HepG2 (cell line): Measurements from ENCODE around the gene TAGAP. TPM values are rescaled to one million over a fixed set of nuclear protein-coding genes. Genes with fewer than 3 reads are reported as not detected.

ENCODE experiments used
- DPF2 ChIP-seq: sonication (generic); formaldehyde crosslinking; IDR thresholded peaks from 2 replicates; pipeline ENCODE4 v1.4.0; 2020; ENCODE audit warnings: mild to moderate bottlenecking, low read depth, missing genetic modification reagents, borderline replicate concordance
- ELF1 ChIP-seq: sonication (generic); formaldehyde crosslinking; IDR thresholded peaks from 2 replicates; pipeline ENCODE4 v1.4.0; 2020; ENCODE audit warnings: missing genetic modification reagents
- FOXC1 ChIP-seq: sonication (generic); formaldehyde crosslinking; IDR thresholded peaks from 2 replicates; pipeline ENCODE4 v1.8.0; 2022; ENCODE audit warnings: mild to moderate bottlenecking, missing genetic modification reagents, borderline replicate concordance
- GABPA ChIP-seq, 2 experiments: IDR thresholded peaks; 2 replicates each; pipeline ENCODE4 v1.6.1; 2011 to 2016; ENCODE audit warnings: low read depth in 2 of 2, low read length in 1 of 2, missing biosample characterization in 1 of 2, missing genetic modification characterization in 1 of 2
- KDM5A ChIP-seq: fragments of 200-600 bp; sonication (generic); IDR thresholded peaks from 2 replicates; pipeline ENCODE4 v1.7.0; 2018; ENCODE audit warnings: antibody characterized with exemption, mild to moderate bottlenecking, low read length, borderline replicate concordance
- NCOA1 ChIP-seq: sonication (generic); formaldehyde crosslinking; IDR thresholded peaks from 2 replicates; pipeline ENCODE4 v1.9.0; 2021; ENCODE audit warnings: missing genetic modification reagents
- NPAS2 ChIP-seq: sonication (generic); formaldehyde crosslinking; IDR thresholded peaks from 2 replicates; pipeline ENCODE4 v1.8.0; 2022; ENCODE audit warnings: mild to moderate bottlenecking, missing genetic modification reagents, borderline replicate concordance
- NR2F1 ChIP-seq, 2 experiments: fragments of 450-650 bp in 1 of 2; formaldehyde crosslinking in 1 of 2; IDR thresholded peaks; 2 replicates each; pipeline versions ENCODE4 v1.5.0 to v1.6.1; 2016 to 2020; ENCODE audit warnings: mild to moderate bottlenecking in 1 of 2, missing compliant biosample characterization in 1 of 2, missing genetic modification reagents in 1 of 2, moderate library complexity in 1 of 2
- ONECUT2 ChIP-seq: sonication (generic); formaldehyde crosslinking; IDR thresholded peaks from 2 replicates; pipeline ENCODE4 v1.4.0; 2020; ENCODE audit warnings: missing genetic modification reagents
- RFX5 ChIP-seq: IDR thresholded peaks from 2 replicates; pipeline ENCODE4 v1.6.1; 2011; ENCODE audit warnings: low read depth, low read length, improper control_type of control experiment
- SRSF4 ChIP-seq: fragments of 200-400 bp; formaldehyde crosslinking; IDR thresholded peaks from one replicate; pipeline ENCODE4 v1.6.1; 2018; ENCODE audit warnings: mild to moderate bottlenecking, low read depth, low read length, moderate library complexity; ENCODE audit not compliant: poor library complexity, severe bottlenecking
- STAT5B ChIP-seq: sonication (generic); formaldehyde crosslinking; IDR thresholded peaks from 2 replicates; pipeline ENCODE4 v1.4.0; 2020; ENCODE audit warnings: missing genetic modification reagents
- TARDBP ChIP-seq: sonication (generic); formaldehyde crosslinking; IDR thresholded peaks from 2 replicates; pipeline ENCODE4 v1.8.0; 2022; ENCODE audit warnings: mild to moderate bottlenecking, missing genetic modification reagents
- ZNF234 ChIP-seq: sonication (generic); formaldehyde crosslinking; conservative IDR thresholded peaks from 2 replicates; pipeline ENCODE4 v1.5.1; 2020; ENCODE audit warnings: mild to moderate bottlenecking, missing genetic modification reagents
- ZNF329 ChIP-seq: sonication (generic); formaldehyde crosslinking; IDR thresholded peaks from 2 replicates; pipeline ENCODE4 v1.9.0; 2021; ENCODE audit warnings: low read depth, mild to moderate bottlenecking, missing genetic modification reagents
- ZNF558 ChIP-seq: sonication (generic); formaldehyde crosslinking; IDR thresholded peaks from 2 replicates; pipeline ENCODE4 v1.9.0; 2022; ENCODE audit warnings: mild to moderate bottlenecking, missing genetic modification reagents, borderline replicate concordance
- ZNF781 ChIP-seq: sonication (generic); formaldehyde crosslinking; IDR thresholded peaks from 2 replicates; pipeline ENCODE4 v1.5.1; 2020; ENCODE audit warnings: borderline replicate concordance, mild to moderate bottlenecking, missing genetic modification reagents; ENCODE audit errors: not compliant biosample characterization
- ZZZ3 ChIP-seq: sonication (generic); formaldehyde crosslinking; IDR thresholded peaks from 2 replicates; pipeline ENCODE4 v1.4.0; 2020; ENCODE audit warnings: missing genetic modification reagents, mild to moderate bottlenecking, borderline replicate concordance
- polyA plus RNA-seq, 8 experiments: library from polyadenylated mRNA; depleted of rRNA in 3 of 8; stranded (reverse) in 7 of 8; unstranded in 1 of 8; fragments of >200 nt; fragmentation: Illumina TruSeq in 4 of 8; extraction: Trizol in 4 of 8; gene quantifications; 2 replicates each; pipeline versions ENCODE4 v1.2.1 to v1.2.3, GENCODE V29; 2011 to 2016; ENCODE audit warnings: low read depth in 4 of 8, missing spikeins in 1 of 8, mixed read lengths in 1 of 8; ENCODE audit not compliant: insufficient read depth in 1 of 8
- total RNA-seq, 5 experiments: library from RNA; depleted of rRNA; stranded (reverse); fragments of >200 nt; fragmentation: Illumina TruSeq; extraction: Trizol; gene quantifications; 2 replicates each; pipeline ENCODE4 v1.2.3, GENCODE V29; 2016; ENCODE audit warnings: low read depth in 1 of 5
- TF ChIP-seq, protein P1 (sequence below): sonication (generic); formaldehyde crosslinking; IDR thresholded peaks from 2 replicates; pipeline ENCODE4 v1.8.1; 2023; ENCODE audit warnings: missing genetic modification reagents, inconsistent platforms, borderline replicate concordance
- TF ChIP-seq, protein P2 (sequence below): sonication (generic); formaldehyde crosslinking; IDR thresholded peaks from 2 replicates; pipeline ENCODE4 v1.5.0; 2020; ENCODE audit warnings: mild to moderate bottlenecking, missing genetic modification reagents
- TF ChIP-seq, protein P3 (sequence below): sonication (generic); formaldehyde crosslinking; IDR thresholded peaks from 2 replicates; pipeline ENCODE4 v1.4.0; 2020; ENCODE audit warnings: low read depth, mild to moderate bottlenecking, missing genetic modification reagents
- TF ChIP-seq, protein P4 (sequence below): sonication (generic); formaldehyde crosslinking; IDR thresholded peaks from 2 replicates; pipeline ENCODE4 v1.4.0; 2020; ENCODE audit warnings: mild to moderate bottlenecking, missing genetic modification reagents, borderline replicate concordance

The TAGAP gene
- total and polyA plus RNA-seq, 2 of the 13 experiments (the other 11 are each of a cell fraction or from before 2014, with no cell fraction given), result not detected

DNA sequence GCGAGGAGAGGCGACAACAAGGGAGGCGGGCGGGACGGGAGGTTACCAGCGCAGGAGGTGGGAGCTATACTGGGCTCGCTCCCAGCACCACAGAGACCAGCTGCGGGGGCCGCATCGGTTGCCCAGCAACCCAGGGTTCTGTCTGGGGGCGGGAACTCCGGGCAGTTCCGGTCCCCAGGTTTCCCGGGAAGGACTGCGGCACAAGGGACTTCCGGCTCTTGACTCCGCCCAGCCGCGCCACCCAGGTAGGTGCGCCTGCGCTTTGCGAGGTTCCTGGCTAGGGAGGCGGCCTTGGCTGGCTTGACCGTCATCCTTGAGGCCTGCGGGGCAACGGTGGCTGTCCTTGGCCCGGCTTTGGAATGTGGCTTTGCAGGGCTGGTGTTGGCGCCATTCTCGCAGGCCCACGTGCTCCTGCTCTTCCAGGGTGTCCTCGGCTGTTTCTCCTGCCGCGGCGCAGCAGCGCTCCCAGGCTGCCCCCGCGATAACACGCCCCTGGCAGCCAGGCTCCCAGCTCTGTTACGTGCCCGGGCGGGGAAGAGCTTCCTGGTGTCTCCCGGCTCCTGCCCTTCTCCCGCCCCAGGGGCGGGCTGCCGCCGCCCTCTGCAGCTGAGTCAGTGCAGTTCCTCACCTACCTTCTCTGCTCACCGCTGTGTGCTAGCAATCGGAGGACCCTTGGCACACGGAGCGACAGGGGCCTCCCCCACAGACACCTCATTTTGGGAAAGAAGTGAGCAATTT, 45.0 kb downstream of the TAGAP start, which contains the start of gene RSPH3 (continued):
- TF ChIP-seq GABPA (IDR thresholded peaks at IDR 0.05; ENCODE audit: low read depth, low read length) (peak; percentile 96), GABPA (CRISPR knock-in tag; IDR thresholded peaks at IDR 0.05; ENCODE audit: low read depth) (peak; percentile 98), NR2F1 (CRISPR knock-in tag; IDR thresholded peaks at IDR 0.05) (0 out of 4 replicates have a peak, but pooled peaks have one; percentile 10), ZNF558 (CRISPR knock-in tag) (peak; percentile 98), DPF2 (CRISPR knock-in tag) (no peak), ZNF234 (CRISPR knock-in tag) (peak; percentile 91), FOXC1 (CRISPR knock-in tag) (peak; percentile 100), RFX5 (no peak; the same call in none of the 2 replicates), NCOA1 (peak; percentile 99), STAT5B (CRISPR knock-in tag) (no peak), ZNF781 (CRISPR knock-in tag) (peak; percentile 98), ZNF329 (peak; percentile 89), ONECUT2 (peak; percentile 51; the same call in 1 of the 2 replicates), KDM5A (peak; percentile 38), ZZZ3 (CRISPR knock-in tag) (peak; percentile 98), ELF1 (CRISPR knock-in tag) (peak; percentile 92), TARDBP (CRISPR knock-in tag) (no peak; the same call in 1 of the 2 replicates), SRSF4 (no peak), NPAS2 (CRISPR knock-in tag) (no peak)
- TF ChIP-seq, protein P1, sequence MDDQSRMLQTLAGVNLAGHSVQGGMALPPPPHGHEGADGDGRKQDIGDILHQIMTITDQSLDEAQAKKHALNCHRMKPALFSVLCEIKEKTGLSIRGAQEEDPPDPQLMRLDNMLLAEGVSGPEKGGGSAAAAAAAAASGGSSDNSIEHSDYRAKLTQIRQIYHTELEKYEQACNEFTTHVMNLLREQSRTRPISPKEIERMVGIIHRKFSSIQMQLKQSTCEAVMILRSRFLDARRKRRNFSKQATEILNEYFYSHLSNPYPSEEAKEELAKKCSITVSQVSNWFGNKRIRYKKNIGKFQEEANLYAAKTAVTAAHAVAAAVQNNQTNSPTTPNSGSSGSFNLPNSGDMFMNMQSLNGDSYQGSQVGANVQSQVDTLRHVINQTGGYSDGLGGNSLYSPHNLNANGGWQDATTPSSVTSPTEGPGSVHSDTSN, result 0 out of 2 replicates have a peak, but pooled peaks have one; percentile 35
- TF ChIP-seq, protein P2, sequence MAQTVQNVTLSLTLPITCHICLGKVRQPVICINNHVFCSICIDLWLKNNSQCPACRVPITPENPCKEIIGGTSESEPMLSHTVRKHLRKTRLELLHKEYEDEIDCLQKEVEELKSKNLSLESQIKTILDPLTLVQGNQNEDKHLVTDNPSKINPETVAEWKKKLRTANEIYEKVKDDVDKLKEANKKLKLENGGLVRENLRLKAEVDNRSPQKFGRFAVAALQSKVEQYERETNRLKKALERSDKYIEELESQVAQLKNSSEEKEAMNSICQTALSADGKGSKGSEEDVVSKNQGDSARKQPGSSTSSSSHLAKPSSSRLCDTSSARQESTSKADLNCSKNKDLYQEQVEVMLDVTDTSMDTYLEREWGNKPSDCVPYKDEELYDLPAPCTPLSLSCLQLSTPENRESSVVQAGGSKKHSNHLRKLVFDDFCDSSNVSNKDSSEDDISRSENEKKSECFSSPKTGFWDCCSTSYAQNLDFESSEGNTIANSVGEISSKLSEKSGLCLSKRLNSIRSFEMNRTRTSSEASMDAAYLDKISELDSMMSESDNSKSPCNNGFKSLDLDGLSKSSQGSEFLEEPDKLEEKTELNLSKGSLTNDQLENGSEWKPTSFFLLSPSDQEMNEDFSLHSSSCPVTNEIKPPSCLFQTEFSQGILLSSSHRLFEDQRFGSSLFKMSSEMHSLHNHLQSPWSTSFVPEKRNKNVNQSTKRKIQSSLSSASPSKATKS, result peak; percentile 89; the same call in 1 of the 2 replicates
- TF ChIP-seq, protein P3, sequence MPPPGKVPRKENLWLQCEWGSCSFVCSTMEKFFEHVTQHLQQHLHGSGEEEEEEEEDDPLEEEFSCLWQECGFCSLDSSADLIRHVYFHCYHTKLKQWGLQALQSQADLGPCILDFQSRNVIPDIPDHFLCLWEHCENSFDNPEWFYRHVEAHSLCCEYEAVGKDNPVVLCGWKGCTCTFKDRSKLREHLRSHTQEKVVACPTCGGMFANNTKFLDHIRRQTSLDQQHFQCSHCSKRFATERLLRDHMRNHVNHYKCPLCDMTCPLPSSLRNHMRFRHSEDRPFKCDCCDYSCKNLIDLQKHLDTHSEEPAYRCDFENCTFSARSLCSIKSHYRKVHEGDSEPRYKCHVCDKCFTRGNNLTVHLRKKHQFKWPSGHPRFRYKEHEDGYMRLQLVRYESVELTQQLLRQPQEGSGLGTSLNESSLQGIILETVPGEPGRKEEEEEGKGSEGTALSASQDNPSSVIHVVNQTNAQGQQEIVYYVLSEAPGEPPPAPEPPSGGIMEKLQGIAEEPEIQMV (CRISPR knock-in tag), result peak; percentile 95
- TF ChIP-seq, protein P4, sequence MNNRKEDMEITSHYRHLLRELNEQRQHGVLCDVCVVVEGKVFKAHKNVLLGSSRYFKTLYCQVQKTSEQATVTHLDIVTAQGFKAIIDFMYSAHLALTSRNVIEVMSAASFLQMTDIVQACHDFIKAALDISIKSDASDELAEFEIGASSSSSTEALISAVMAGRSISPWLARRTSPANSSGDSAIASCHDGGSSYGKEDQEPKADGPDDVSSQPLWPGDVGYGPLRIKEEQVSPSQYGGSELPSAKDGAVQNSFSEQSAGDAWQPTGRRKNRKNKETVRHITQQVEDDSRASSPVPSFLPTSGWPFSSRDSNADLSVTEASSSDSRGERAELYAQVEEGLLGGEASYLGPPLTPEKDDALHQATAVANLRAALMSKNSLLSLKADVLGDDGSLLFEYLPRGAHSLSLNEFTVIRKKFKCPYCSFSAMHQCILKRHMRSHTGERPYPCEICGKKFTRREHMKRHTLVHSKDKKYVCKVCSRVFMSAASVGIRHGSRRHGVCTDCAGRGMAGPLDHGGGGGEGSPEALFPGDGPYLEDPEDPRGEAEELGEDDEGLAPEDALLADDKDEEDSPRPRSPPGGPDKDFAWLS (CRISPR knock-in tag), result no peak
